ENCODE data around the gene VRK1.

The VRK1 gene

DNA sequence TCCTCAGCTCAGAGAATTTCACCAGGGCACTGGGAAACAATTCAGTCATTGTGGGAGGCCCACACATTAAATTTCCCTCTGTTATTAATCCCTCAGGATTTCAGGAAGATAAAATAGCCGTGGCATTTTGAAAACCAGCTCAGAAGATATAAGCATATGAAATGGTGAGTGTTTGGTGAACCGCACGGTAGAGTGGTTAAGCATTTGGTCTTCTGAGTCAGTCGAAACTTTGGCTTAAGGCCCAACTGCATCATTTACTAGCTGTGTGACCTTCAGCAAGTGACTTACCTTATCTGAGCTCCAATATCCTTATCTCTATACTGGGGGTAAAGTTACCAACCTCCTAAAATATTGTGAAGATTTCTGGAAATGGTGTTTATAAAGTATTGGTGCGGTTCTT lies 5.2 kb upstream of the VRK1 start:
- DNase-seq, result no peak

DNA sequence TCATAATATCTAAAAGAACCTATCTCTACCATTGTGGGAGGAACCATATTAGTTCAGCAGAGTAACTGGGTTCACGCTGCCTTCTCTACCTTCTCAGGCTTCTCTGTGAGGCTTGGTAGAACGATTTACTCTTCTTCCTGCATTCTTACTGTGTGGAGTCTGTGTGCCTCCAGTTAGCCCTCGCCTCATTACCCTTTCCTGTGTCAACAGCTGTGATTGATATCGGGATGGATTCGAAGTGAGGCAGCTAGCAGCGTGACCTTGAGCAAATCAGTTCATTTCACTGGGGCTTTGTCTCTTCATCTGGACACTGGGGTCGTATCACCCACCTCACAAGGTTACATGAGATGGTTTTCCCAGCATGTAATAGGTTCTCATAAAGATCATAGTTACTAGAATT lies 4.6 kb upstream of the VRK1 start:
- DNase-seq, result no peak

DNA sequence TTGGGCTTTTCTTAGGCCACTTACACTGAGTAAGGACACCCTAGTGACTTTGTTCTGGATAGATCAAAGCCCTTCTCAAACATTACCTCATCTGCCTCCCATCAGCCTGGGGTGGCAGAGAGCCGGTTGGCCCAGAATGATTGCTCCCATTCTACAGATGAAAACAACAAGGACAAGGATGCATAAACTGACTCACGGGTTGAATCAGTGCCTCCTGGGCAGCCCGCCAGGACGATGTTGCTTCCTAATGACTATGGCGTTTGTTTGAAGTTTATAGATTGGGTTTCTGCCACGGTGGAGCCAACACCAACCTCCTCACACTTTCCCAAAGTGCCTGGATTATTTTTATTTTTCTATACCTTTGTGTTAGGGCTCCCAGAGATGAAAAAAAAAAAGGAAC lies 3.6 kb upstream of the VRK1 start:
- no peak for DNase-seq

- DNase-seq, result no peak
Observed at GRCh38 chr14:96795109-96795828, 1.9 kb upstream of the VRK1 start.

DNA sequence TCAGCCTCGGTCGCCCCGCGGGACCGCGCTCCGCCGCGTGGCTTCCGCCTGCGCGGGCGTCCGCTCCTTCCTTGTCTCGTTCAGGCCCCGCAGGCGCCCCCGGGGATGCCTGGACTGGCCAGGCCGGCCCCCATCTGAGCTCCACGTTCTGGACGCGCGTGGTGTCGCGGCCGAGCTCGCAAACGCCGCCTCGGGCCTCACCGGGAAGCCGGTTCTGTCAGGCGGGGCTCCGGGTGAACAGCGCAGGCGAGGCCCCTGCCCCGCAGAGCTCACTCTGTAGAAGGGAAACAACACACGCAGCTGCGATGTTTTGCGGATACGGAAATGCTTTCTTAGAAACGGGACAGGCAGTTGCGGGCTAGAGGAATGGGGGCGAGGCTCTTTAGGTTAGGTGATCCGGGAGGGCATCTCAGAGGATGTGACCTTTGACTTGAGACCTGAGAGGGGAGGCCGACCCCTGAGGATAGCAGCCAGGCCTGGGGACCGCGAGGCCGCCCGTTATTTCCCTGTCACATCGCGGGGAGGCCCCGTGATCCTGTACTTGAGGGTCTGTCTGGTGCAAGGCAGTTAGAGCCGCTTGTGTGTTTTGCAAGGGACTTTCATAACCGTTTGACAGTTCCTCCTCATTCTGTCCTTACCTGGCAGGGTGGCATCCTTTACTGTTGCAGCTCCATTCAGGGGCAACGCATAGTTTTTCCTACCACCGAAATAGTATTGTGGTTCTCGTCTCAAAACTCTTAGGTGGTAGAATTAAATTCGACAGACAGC lies 584 bp downstream of the VRK1 start:
- peak; percentile 11 to 48 for DNase-seq

DNA sequence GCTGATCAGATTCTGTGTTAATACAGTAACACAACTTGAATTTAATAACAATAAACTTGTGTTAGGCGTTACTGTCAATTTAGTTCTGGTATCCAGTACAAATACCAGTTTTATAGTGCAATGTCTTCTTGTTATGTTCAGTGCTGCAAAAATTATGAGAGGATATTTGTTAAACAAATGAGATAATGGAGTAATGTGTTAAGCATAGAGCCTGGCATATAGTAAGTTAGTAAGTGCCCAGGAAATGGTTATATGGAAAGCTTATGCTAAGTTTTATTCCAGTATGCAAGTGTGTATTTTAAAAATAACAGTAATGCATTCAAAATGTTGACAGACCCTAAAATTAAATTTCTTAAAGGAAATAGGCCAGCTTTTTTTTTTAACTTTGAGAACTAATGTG lies 1.8 kb downstream of the VRK1 start:
- no peak for DNase-seq

DNA sequence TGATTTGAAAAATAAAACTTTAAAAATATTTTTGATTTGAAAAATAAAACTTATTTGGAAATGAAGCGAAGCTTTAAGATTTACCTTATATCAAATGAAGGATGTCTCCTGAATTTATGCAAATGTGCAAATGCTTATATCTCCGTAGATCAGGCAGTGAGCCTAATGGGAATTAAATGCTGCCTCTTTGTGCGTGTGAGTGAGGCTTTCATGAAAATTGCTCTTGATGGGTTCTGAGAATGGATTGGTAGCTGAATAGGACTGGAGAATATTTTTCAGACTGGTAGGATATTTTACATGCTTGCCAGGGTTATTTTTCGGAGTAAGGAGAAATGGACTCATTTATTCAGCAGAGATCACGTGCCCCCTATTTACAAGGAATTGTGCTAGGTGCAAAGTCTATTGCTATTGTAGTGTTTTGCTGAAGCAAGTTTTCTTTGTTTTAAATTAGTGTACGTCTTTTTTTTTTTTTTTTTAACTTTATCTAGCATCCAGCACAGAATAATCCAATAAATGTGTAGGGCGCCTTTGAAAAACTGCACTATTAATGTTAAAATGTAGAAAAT lies 2.4 kb downstream of the VRK1 start:
- no peak for DNase-seq

DNA sequence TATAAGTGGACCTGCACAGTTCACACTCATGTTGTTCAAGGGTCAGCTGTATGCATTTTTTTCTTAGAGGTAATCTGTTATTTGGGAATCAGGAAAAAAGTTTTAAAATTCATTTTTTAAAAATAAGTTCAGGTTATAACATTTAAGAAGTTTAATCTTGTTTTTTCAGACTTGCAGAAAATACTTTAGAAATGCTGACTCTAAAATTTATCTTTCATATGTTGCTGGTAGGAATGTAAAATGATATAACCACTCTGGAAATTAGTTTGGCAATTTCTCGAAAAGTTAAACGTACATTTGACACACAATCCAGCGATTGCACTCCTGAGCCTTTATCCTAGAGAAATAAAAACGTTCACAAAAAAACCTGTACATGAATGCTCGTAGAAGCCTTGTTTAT lies 4.7 kb downstream of the VRK1 start:
- DNase-seq, result no peak

GRCh38 chr14:96802963-96803362 lies 5.8 kb downstream of the VRK1 start:
- DNase-seq, result no peak

DNA sequence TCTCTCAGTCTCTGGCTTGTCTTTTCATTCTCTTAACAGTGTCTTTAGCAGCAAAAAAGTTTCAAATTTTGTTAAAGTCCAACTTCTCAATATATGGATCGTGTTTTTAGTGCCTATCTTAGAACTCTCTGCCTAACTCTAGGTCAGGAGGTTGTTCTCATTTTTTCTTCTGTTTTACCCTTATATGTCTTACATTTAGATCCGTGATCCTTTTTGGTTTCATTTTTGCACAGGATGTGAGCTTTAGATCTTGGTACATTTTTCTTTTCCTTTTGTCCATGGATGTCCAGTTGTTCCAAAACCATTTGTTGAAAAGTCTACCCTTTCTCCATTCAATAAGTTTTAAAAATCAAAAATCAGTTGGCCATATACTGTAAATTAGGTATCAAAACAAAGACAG lies 6.8 kb downstream of the VRK1 start:
- DNase-seq, result no peak

- no peak for DNase-seq
Observed at GRCh38 chr14:96804895-96805294, 7.7 kb downstream of the VRK1 start.

DNA sequence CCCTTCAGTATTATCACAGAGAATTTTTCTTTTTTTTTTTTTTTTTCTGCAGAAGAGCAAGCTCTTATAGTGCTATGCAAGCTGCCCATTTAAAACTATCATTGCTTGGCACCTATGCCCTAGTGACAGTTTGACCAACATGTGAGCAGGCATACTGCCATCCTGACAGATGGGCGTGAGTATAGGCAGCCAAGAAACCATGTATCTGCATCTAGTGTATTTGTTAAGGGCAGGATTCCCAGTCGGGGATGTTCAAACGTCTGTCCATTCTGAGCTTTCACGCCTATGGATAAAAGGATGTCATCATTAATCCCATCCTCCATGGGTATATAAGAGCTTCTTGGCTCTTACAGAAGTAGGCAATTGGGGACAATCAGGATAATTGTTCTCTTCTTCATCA lies 8.8 kb downstream of the VRK1 start:
- no peak for DNase-seq

DNA sequence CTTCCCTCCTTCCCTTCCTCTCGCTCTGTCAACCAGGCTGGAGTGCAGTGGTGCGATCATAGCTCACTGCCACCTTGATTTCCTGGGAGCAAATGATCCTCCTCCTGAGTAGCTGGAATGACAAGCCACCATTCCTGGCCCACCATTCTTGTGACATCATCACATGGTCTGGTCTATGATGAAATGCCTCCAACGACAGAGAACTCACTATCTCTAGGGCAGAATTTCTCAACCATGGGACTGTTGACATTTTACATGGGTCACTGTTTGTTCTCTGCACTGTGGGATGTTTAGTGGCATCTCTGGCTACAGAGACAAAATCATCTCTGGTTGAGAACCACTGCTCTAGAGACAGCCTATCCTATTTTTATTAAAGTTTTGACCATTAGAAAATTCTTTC lies 9.7 kb downstream of the VRK1 start:
- DNase-seq, result no peak

DNA sequence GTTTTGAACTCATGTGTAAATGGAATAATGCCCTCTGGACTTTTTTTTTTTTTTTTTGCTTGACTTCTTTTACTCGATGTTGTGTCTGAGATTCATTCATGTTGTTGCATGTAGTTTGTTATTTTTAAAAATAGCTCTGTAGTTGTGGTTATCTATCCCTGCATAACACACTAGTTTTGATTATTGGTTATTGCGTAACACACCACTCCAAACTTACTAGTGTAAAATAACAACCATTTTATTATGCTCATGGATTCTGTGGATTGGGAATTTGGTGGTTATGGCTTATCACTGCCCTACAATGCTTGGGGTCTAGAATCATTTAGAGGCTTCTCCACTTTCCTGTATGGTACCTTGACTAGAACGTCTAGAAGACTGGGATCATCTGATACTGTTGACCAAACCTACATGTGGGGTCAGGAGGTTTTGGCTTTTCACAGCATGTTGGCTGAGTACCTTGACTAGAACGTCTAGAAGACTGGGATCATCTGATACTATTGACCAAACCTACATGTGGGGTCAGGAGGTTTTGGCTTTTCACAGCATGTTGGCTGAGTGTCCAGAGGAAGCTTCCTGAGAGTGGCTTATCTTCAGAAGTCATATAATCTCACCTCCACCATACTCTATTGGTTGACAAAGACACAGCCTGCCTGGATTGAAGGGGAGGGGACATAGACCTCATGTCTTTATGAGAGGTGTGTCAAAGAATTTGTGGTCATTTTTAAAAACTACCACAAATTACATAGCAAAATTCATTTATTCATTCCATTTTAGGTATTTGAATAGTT lies 11.6 kb downstream of the VRK1 start:
- no peak for DNase-seq

- no peak for DNase-seq
Observed at GRCh38 chr14:96811265-96811664, 14.1 kb downstream of the VRK1 start.

DNA sequence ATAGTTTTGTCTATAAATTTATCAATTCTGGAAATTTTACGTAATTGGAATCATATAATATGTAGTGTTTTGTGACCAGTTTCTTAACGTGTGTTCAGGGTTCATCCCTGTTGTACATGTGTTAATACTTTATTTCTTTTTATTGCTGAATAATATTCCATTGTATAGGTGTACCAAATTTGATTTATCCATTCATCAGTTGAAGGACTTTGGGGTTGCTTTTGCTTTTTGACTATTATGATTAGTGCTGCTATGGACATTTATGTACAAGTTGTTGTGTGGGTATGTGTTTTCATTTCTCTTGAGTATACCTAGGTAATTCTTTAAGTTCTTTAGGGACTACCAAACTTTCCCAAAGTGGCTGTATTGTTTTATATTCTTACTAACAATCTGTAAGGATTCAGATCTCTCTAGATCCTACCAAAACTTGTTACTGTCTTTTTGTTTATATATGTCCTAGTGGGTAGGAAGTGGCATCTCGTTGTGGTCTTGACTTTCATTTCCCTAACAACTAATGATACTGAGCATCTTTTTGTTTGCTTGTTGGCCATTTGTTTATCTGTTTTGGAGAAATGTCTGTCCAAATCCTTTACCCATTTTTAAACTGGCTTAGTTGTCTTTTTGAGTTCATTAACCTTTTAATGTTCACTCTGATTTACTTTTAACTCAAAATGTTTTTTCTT lies 14.9 kb downstream of the VRK1 start:
- peak in 1 of 2 donors; percentile 24 for DNase-seq

DNA sequence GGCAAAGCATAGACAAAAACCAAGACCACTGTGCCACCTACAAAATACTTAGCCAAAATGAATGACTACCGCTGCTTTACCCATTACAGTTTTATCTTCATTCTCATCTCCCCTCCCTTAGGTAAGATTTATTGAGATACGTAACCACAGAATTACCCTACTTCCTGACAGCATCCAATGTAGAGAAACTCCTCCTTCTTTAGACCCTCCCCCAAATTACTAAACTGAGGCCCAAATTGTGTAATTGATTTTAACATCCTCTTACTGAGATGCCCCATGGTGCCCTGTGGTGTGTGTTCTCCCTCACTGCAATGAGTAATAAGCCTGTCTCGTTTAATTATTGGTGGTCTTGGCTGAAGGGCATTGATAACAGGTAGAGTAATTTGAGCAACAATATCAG lies 19.1 kb downstream of the VRK1 start:
- no peak for DNase-seq

- peak in 1 of 2 donors; percentile 3 for DNase-seq
Observed at GRCh38 chr14:96817750-96818666, 20.8 kb downstream of the VRK1 start.

DNA sequence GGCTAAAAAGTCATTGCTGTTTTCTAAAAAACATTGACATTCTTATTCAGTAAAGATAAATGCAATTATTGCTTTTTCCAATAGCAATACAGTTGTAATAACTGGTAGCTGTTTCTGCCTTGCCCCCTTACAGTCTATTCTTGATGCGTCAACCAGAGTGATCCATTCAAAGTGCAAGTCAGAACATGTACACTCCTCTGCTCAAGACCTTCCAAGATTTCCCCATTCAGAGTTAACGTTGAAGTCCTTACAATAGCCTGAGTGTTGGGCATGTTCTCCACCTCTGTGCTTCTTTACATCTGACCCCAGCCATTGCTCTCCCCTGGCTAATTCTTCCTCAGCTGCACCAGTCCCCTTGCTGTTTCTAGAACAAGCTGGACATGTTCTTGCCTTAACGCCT lies 24.3 kb downstream of the VRK1 start:
- DNase-seq, result no peak

DNA sequence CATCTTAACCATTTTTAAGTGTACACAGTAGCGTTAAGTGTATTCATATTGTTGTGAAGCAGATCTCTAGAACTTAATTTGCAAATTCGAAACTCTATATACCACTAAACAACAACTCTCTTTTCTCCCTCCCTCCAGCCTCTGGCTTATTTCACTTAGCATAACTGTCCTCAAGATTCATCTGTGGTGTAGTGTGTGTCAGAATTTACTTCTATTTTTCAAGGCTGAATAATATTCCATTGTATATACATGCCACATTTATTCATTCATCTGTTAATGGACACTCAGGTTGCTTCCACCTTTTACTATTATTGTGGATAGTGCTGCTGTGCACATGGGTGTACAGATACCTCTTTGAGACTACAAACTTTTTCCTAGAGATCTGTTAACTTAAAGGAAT lies 26.5 kb downstream of the VRK1 start:
- DNase-seq, result no peak

DNA sequence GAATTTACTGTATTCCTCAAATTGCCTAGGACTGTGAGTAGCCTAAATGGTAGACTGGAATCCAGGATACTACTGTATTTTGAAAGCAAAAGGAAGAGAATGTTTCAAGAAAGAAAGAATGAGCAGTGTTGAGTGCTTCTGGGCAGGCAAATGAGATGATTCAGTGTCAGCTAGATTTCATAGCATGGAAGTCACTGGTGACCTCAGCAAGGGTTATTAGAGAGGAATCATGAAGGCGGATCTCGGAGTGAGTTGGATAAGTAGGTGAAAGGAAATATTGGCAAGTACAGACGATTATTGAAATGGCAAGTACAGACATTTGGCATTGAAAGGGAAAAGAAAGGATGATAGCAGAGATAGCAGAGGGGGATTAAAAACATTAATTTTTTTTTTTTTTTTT lies 27.1 kb downstream of the VRK1 start:
- no peak for DNase-seq

DNA sequence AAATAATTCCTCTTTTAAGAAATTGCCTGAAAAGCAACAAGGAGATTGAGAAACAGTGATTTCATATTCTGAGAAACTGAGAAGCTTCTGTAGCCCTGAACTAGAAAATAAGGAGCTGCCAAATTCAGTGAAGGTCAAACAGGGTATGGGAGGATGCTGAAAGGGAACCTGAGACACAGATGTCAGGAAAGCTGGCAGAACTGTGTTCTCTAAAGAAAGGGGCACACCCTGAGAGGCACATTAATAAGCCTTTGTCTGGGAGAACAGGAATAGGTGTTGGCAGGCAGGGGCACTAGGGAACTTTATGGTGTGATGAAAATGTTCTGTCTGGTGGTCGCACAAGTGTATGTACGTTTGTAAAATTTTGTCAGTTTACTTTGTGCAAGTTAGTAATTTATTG lies 29.6 kb downstream of the VRK1 start:
- DNase-seq, result no peak
